Pericardium fibroblast (primary cell): ENCODE data around the gene SLC44A3. TPM values are rescaled to one million over a fixed set of nuclear protein-coding genes. Genes with fewer than 3 reads are reported as not detected.

Source experiments
- total RNA-seq: library from RNA; depleted of rRNA; stranded (reverse); fragments of >200 nt; gene quantifications from 2 replicates; pipeline ENCODE4 v1.2.3, GENCODE V29; 2015

Gene SLC44A3, protein sequence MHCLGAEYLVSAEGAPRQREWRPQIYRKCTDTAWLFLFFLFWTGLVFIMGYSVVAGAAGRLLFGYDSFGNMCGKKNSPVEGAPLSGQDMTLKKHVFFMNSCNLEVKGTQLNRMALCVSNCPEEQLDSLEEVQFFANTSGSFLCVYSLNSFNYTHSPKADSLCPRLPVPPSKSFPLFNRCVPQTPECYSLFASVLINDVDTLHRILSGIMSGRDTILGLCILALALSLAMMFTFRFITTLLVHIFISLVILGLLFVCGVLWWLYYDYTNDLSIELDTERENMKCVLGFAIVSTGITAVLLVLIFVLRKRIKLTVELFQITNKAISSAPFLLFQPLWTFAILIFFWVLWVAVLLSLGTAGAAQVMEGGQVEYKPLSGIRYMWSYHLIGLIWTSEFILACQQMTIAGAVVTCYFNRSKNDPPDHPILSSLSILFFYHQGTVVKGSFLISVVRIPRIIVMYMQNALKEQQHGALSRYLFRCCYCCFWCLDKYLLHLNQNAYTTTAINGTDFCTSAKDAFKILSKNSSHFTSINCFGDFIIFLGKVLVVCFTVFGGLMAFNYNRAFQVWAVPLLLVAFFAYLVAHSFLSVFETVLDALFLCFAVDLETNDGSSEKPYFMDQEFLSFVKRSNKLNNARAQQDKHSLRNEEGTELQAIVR
- 0.34 and 0.70 TPM in 2 replicates for total RNA-seq

DNA sequence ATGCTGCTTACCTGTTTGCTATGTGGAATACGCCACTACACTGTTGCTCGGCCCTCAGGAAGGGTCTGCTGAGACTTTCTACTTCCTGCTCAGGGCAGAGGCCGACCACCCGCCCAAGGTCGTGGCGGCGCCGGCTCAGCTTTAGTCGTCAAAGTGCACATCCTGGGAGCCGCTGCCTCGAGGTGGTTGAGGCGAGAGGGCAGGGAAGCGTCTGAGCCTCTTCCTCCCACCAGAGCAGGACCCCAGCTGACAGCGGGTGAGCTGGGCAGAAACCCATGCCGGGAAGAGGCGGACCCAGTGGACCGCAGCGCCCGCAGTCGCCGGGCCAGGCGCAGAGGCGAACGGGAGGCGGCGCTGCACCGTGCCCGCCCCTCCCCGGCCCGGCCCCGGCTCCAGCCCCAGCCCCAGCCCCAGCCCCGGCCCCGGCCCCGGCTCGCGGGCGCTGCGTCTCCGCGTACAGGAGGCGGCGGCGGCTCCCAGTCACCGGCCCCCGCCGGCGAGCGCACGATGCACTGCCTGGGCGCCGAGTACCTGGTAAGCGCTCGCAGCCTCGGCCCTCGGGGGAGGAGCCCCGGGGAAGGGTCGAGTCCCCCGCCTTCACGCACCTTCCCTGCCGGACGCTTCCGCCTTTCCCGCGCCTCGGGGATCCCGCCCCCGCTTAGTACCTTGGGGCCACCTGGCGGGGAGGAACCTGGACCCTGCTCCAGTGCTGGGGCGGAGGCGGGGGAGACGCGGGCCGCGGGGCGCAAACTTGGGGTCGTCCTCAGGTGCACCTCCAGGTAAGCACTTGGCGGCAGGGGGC is at the start of gene SLC44A3:
SLC44A3 (plus strand) TSS at position 413 of the 802 bp plus-strand sequence; CDS start at position 508, 95 bp downstream.

DNA sequence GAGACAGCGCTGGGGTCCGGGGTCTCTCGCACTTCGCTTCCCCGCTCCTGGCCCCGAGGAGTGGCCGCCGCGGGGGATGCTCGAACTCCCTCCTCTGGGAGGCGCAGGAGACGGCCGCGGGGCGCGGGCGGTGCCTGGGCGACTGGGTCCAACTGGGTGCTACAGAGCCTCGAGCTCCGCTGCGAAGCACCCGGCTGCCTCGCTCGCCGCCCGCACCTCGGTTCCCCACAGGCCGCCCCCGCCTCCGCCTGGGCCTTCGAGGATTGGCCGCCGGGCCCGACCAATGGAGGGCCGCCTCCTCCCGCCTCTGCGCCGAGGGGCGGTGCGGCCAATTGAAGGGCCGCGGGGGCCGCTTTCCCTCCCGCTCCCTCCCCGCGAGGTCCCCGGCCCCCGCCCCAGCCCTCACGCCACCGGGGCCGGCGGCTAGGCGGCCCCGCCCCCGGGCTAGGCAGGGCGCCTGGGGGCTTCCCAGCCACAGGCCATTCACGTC is 106.8 kb downstream of the SLC44A3 start, which contains the start of gene CNN3:
CNN3 (minus strand) TSS at position 196 of the 490 bp plus-strand sequence. CDS start 216 bp downstream, outside the sequence.

Other genes with a start within 250 kb of the SLC44A3 start
- gene CNN3, start 106.8 kb downstream of the SLC44A3 start, total RNA-seq: 206 and 320 TPM in 2 replicates